HepG2 (cell line): ENCODE results near the gene ACYP2. TPM values are rescaled to one million over a fixed set of nuclear protein-coding genes. Genes with fewer than 3 reads are reported as not detected.

Experiments used
- ATAC-seq: fragments of 200-7000 bp; cut with Tn5 transposase; 3 replicates; pipeline ENCODE4 v1.9.1; 2020; ENCODE audit warnings: mild to moderate bottlenecking, moderate library complexity
- BruUV-seq: library from RNA; stranded (reverse); fragments of 400-500 nt; replicated peaks from 2 replicates; lab custom pipeline; 2021; lab: Mats Ljungman, UMichigan
- CTCF ChIA-PET: fragments of 300-600 bp; formaldehyde crosslinking; extraction: SDS; loops from one replicate; lab custom pipeline; 2021; ENCODE audit warnings: low total read pairs, inconsistent platforms, low intra/inter-chr PET ratio; lab: Yijun Ruan, JAX
- POLR2A ChIA-PET: fragments of 350-600 bp; sonication (Branson Sonifier 250); formaldehyde crosslinking; loops from one replicate; lab custom pipeline; 2020; ENCODE audit warnings: antibody characterized with exemption, inconsistent platforms; lab: Yijun Ruan, JAX
- DNase-seq: peaks from one replicate; pipeline ENCODE4 v3.0.0-alpha.2; 2015; ENCODE audit warnings: low spot score
- FAIRE-seq: peaks from 3 replicates; lab custom pipeline; 2011; peaks lifted over from hg19 to GRCh38; lab: Jason Lieb, UNC
- H2AFZ ChIP-seq: one replicate; pipeline ENCODE4 v1.6.1; 2011; ENCODE audit warnings: low read length, inconsistent platforms
- H3K27ac ChIP-seq: fragments of 300-600 bp; 3 replicates; pipeline ENCODE4 v1.8.0; 2011; ENCODE audit warnings: mixed run types, mild to moderate bottlenecking, mixed read lengths, low read length, inconsistent platforms; ENCODE audit not compliant: insufficient read depth; ENCODE audit errors: extremely low read length
- H3K27me3 ChIP-seq, 2 experiments: fragments of 200-600 bp in 1 of 2; 2 replicates in 1 of 2; 3 replicates in 1 of 2; pipeline versions ENCODE4 v1.6.0 to v1.8.0; 2011; ENCODE audit warnings: low read length in 2 of 2, mild to moderate bottlenecking in 2 of 2, moderate library complexity in 2 of 2, inconsistent platforms in 1 of 2; ENCODE audit not compliant: insufficient read depth in 2 of 2, control insufficient read depth in 1 of 2
- H3K36me3 ChIP-seq, 2 experiments: fragments of 200-600 bp in 1 of 2; replicated peaks in 1 of 2; 2 replicates in 1 of 2; 3 replicates in 1 of 2; pipeline versions ENCODE4 v1.5.1 to v1.8.0; 2011; ENCODE audit warnings: low read length in 2 of 2, inconsistent platforms in 1 of 2; ENCODE audit not compliant: insufficient read depth in 2 of 2, control insufficient read depth in 1 of 2
- H3K4me1 ChIP-seq: 2 replicates; pipeline ENCODE4 v1.5.1; 2012; ENCODE audit warnings: low read length, inconsistent platforms; ENCODE audit not compliant: insufficient read depth
- H3K4me2 ChIP-seq: 2 replicates; pipeline ENCODE4 v1.6.0; 2011; ENCODE audit warnings: low read depth, low read length, inconsistent platforms
- H3K4me3 ChIP-seq, 3 experiments: fragments of 200-600 bp in 1 of 3; sonication (generic), shearing (Covaris generic) in 1 of 3; replicated peaks in 1 of 3; 2 replicates each; pipeline ENCODE4 v1.5.1; 2011 to 2016; ENCODE audit warnings: low read length in 3 of 3, inconsistent platforms in 2 of 3, low read depth in 2 of 3, mild to moderate bottlenecking in 2 of 3, control low read depth in 1 of 3, mixed read lengths in 1 of 3; ENCODE audit not compliant: insufficient read depth in 1 of 3
- H3K79me2 ChIP-seq: one replicate; pipeline ENCODE4 v1.6.1; 2011; ENCODE audit warnings: low read length, inconsistent platforms; ENCODE audit not compliant: insufficient read depth
- H3K9ac ChIP-seq: 2 replicates; pipeline ENCODE4 v1.6.0; 2011; ENCODE audit warnings: mild to moderate bottlenecking, low read depth, low read length, inconsistent platforms; ENCODE audit not compliant: insufficient read depth
- H3K9me3 ChIP-seq: 2 replicates; pipeline ENCODE4 v1.5.1; 2012; ENCODE audit warnings: mild to moderate bottlenecking, low read length
- H4K20me1 ChIP-seq: 2 replicates; pipeline ENCODE4 v1.6.0; 2011; ENCODE audit warnings: inconsistent platforms, mild to moderate bottlenecking, low read length, moderate library complexity; ENCODE audit not compliant: insufficient read depth
- CAMTA2 ChIP-seq: sonication (generic); formaldehyde crosslinking; IDR thresholded peaks from 2 replicates; pipeline ENCODE4 v1.4.0; 2020; ENCODE audit warnings: mild to moderate bottlenecking, missing genetic modification reagents, borderline replicate concordance
- FOXA1 ChIP-seq, 2 experiments: fragments of 450-650 bp in 1 of 2; sonication (generic) in 1 of 2; formaldehyde crosslinking in 1 of 2; IDR thresholded peaks; 2 replicates each; pipeline versions ENCODE4 v1.4.0 to v1.6.1; 2016 to 2020; ENCODE audit warnings: missing genetic modification reagents in 1 of 2
- HNF4A ChIP-seq: sonication (generic); formaldehyde crosslinking; IDR thresholded peaks from 2 replicates; pipeline ENCODE4 v1.4.0; 2020; ENCODE audit warnings: missing genetic modification reagents
- LCORL ChIP-seq, 2 experiments: fragments of 450-650 bp in 1 of 2; sonication (generic) in 1 of 2; formaldehyde crosslinking in 1 of 2; IDR thresholded peaks; 2 replicates each; pipeline versions ENCODE4 v1.5.0 to v1.6.1; 2017 to 2020; ENCODE audit warnings: antibody characterized with exemption in 1 of 2, missing genetic modification reagents in 1 of 2
- MIXL1 ChIP-seq: IDR thresholded peaks from 2 replicates; pipeline ENCODE4 v1.6.1; 2016
- MYNN ChIP-seq: sonication (generic); formaldehyde crosslinking; IDR thresholded peaks from 2 replicates; pipeline ENCODE4 v1.4.0; 2020; ENCODE audit warnings: mild to moderate bottlenecking, low read depth, missing genetic modification reagents
- PITX1 ChIP-seq: sonication (generic); formaldehyde crosslinking; IDR thresholded peaks from 2 replicates; pipeline ENCODE4 v1.5.1; 2020; ENCODE audit warnings: mild to moderate bottlenecking, missing genetic modification reagents
- SKI ChIP-seq: fragments of 450-650 bp; IDR thresholded peaks from one replicate; pipeline ENCODE4 v1.6.1; 2018; ENCODE audit warnings: mild to moderate bottlenecking; ENCODE audit not compliant: partially characterized antibody
- TIGD3 ChIP-seq: sonication (generic); formaldehyde crosslinking; IDR thresholded peaks from 2 replicates; pipeline ENCODE4 v1.5.1; 2020; ENCODE audit warnings: mild to moderate bottlenecking, missing genetic modification reagents, borderline replicate concordance
- YEATS4 ChIP-seq: sonication (generic); formaldehyde crosslinking; IDR thresholded peaks from 2 replicates; pipeline ENCODE4 v1.4.0; 2020; ENCODE audit warnings: missing genetic modification reagents, borderline replicate concordance
- ZNF576 ChIP-seq: sonication (generic); formaldehyde crosslinking; IDR thresholded peaks from 2 replicates; pipeline ENCODE4 v1.4.0; 2020; ENCODE audit warnings: mild to moderate bottlenecking, missing genetic modification reagents
- ZNF670 ChIP-seq: sonication (generic); formaldehyde crosslinking; IDR thresholded peaks from 2 replicates; pipeline ENCODE4 v1.8.0; 2022; ENCODE audit warnings: mild to moderate bottlenecking, missing genetic modification reagents, borderline replicate concordance
- ZNF772 ChIP-seq: sonication (generic); formaldehyde crosslinking; IDR thresholded peaks from 2 replicates; pipeline ENCODE4 v1.5.0; 2020; ENCODE audit warnings: mild to moderate bottlenecking, missing genetic modification reagents
- WGBS: methylation state at CpG from one replicate; pipeline ENCODE4 v1.1.6; 2017; ENCODE audit warnings: low lambda C conversion rate; 5-methylcytosine and 5-hydroxymethylcytosine counted together
- in situ Hi-C: cut with HindIII; loops from 2 replicates; pipeline ENCODE4 v1.10.0; 2017; ENCODE audit warnings: low pct_unique_long_range_greater_than_20kb; ENCODE audit not compliant: extremely low pct_ligation_motif_present
- intact Hi-C: fragments of 100-400 bp; cut with micrococcal nuclease; formaldehyde crosslinking; loops from one replicate; pipeline ENCODE4 v1.10.0; 2022; ENCODE audit not compliant: unreplicated experiment
- polyA plus RNA-seq, 8 experiments: library from polyadenylated mRNA; depleted of rRNA in 3 of 8; stranded (reverse) in 7 of 8; unstranded in 1 of 8; fragments of >200 nt; fragmentation: Illumina TruSeq in 4 of 8; extraction: Trizol in 4 of 8; gene quantifications; 2 replicates each; pipeline versions ENCODE4 v1.2.1 to v1.2.3, GENCODE V29; 2011 to 2016; ENCODE audit warnings: low read depth in 4 of 8, missing spikeins in 1 of 8, mixed read lengths in 1 of 8; ENCODE audit not compliant: insufficient read depth in 1 of 8
- total RNA-seq, 5 experiments: library from RNA; depleted of rRNA; stranded (reverse); fragments of >200 nt; fragmentation: Illumina TruSeq; extraction: Trizol; gene quantifications; 2 replicates each; pipeline ENCODE4 v1.2.3, GENCODE V29; 2016; ENCODE audit warnings: low read depth in 1 of 5

Gene ACYP2
- total and polyA plus RNA-seq, 2 of the 13 experiments (the other 11 are each of a cell fraction or from before 2014, with no cell fraction given) = 12.3 to 12.7 TPM

GRCh38 chr2:54120950-54121349 lies 5.5 kb downstream of the ACYP2 start:
- DNase-seq = no peak
- no peaks in the 10 kb centered on the region for H3K9me3 ChIP-seq
- POLR2A ChIA-PET = no interaction called here
- 98% methylated on average over 8 of the region's 8 CpGs for WGBS
- BruUV-seq = no TSS peak
- no peak overlapping the region for H3K4me3 ChIP-seq
- H3K79me2 ChIP-seq = no peaks in the 10 kb centered on the region
- TF ChIP-seq ZNF772 (no peak), ZNF576 (CRISPR knock-in tag) (0 out of 2 replicates have a peak, but pooled peaks have one; percentile 41), CAMTA2 (CRISPR knock-in tag) (0 out of 2 replicates have a peak, but pooled peaks have one; percentile 34)
- no peak for ATAC-seq
- H3K27ac ChIP-seq = peak overlapping the region; percentile 69
- no peaks in the 10 kb centered on the region for H3K27me3 ChIP-seq
- H3K4me1 ChIP-seq = peaks cover 49% of the 10 kb centered on the region
- CTCF ChIA-PET = no interaction called here
- no peak for FAIRE-seq
- in situ Hi-C loops = no loop called here
- no peak overlapping the region for H3K9ac ChIP-seq
- no peaks in the 10 kb centered on the region for H3K36me3 ChIP-seq
- H3K4me2 ChIP-seq = no peak overlapping the region; the same call in 1 of the 2 replicates
- intact Hi-C loops = no loop called here
- H2AFZ ChIP-seq = no peak overlapping the region
- no peaks in the 10 kb centered on the region for H4K20me1 ChIP-seq

GRCh38 chr2:54122171-54122935 lies 6.9 kb downstream of the ACYP2 start:
- ChIA-PET POLR2A (no interaction called here), CTCF (no interaction called here)
- DNase-seq (peak; percentile 82), FAIRE-seq (peak; percentile 81), ATAC-seq (peak; percentile 95)
- peak overlapping the region; percentile 64 for H3K4me2 ChIP-seq
- no peaks in the 10 kb centered on the region for H3K9me3 ChIP-seq
- H3K27ac ChIP-seq = peak overlapping the region; percentile 69
- 35% methylated on average over 3 of the region's 3 CpGs for WGBS
- no peaks in the 10 kb centered on the region for H3K79me2 ChIP-seq
- no TSS peak for BruUV-seq
- H3K4me3 ChIP-seq = peak overlapping the region in 1 of 3 experiments; percentile 31; a peak in 2 of 6 replicates
- H3K4me1 ChIP-seq = peaks cover 41% of the 10 kb centered on the region
- no peaks in the 10 kb centered on the region for H3K27me3 ChIP-seq
- intact Hi-C loops = no loop called here
- no peaks in the 10 kb centered on the region for H4K20me1 ChIP-seq
- in situ Hi-C loops = no loop called here
- H2AFZ ChIP-seq = no peak overlapping the region
- H3K9ac ChIP-seq = peak overlapping the region; percentile 35
- no peaks in the 10 kb centered on the region for H3K36me3 ChIP-seq
- TF ChIP-seq MYNN (CRISPR knock-in tag) = no peak
- no peak; the same call in 1 of the 2 replicates for TF ChIP-seq LCORL (IDR thresholded peaks at IDR 0.05)
- peak; percentile 60; the same call in 1 of the 2 replicates for TF ChIP-seq LCORL (CRISPR knock-in tag; IDR thresholded peaks at IDR 0.05)
- no peak for TF ChIP-seq SKI
- TF ChIP-seq TIGD3 = 0 out of 2 replicates have a peak, but pooled peaks have one; percentile 1
- TF ChIP-seq YEATS4 = peak; percentile 13; the same call in 1 of the 2 replicates
- peak; percentile 33; the same call in 1 of the 2 replicates for TF ChIP-seq MIXL1 (CRISPR knock-in tag)
- TF ChIP-seq ZNF670 (CRISPR knock-in tag) = no peak
- 0 out of 2 replicates have a peak, but pooled peaks have one; percentile 8 for TF ChIP-seq PITX1 (CRISPR knock-in tag)
- TF ChIP-seq FOXA1 (IDR thresholded peaks at IDR 0.05) = 0 out of 2 replicates have a peak, but pooled peaks have one; percentile 11
- peak; percentile 33; the same call in 1 of the 2 replicates for TF ChIP-seq FOXA1 (CRISPR knock-in tag; IDR thresholded peaks at IDR 0.05)
- TF ChIP-seq HNF4A (CRISPR knock-in tag) = peak; percentile 64
